HL-60 (cell line): Measurements from ENCODE around the gene LMF1.

Experiments used
- CTCF ChIP-seq: IDR thresholded peaks from one replicate; pipeline ENCODE4 v1.5.1; 2011; ENCODE audit warnings: low read length, control low read depth, inconsistent platforms; ENCODE audit not compliant: insufficient read depth
- POLR2AphosphoS5 ChIP-seq: IDR thresholded peaks from 2 replicates; pipeline ENCODE4 v1.6.1; 2012; ENCODE audit warnings: low read depth

GRCh38 chr16:832652-833336 is 138.0 kb downstream of the LMF1 start:
- TF ChIP-seq CTCF (no peak), POLR2AphosphoS5 (no peak)
